OCI-LY7 (cell line): ENCODE data around the gene FLAD1.

Experiments used
- CTCF ChIP-seq: fragments of 200-600 bp; sonication (generic); conservative IDR thresholded peaks from 2 replicates; pipeline ENCODE4 v1.5.1; 2014; ENCODE audit warnings: mild to moderate bottlenecking, antibody characterized with exemption, low read length, moderate library complexity, mixed read lengths
- EZH2phosphoT487 ChIP-seq: fragments of 200-600 bp; sonication (generic); IDR thresholded peaks from 2 replicates; pipeline ENCODE4 v1.6.1; 2018; ENCODE audit warnings: low read depth, borderline replicate concordance, mild to moderate bottlenecking, mixed run types, antibody characterized with exemption, low read length, moderate library complexity, mixed read lengths

- no peak for TF ChIP-seq CTCF
- TF ChIP-seq EZH2phosphoT487: no peak
Observed at GRCh38 chr1:154948079-154948478, 35.1 kb upstream of the FLAD1 start.
